ENCODE results near the gene PDXP. TPM values are rescaled to one million over a fixed set of nuclear protein-coding genes. Genes with fewer than 3 reads are reported as not detected.

The PDXP gene
- total and polyA plus RNA-seq, 2 of the 13 experiments (the other 11 are each of a cell fraction or from before 2014, with no cell fraction given) = 58.2 to 70.6 TPM

DNA sequence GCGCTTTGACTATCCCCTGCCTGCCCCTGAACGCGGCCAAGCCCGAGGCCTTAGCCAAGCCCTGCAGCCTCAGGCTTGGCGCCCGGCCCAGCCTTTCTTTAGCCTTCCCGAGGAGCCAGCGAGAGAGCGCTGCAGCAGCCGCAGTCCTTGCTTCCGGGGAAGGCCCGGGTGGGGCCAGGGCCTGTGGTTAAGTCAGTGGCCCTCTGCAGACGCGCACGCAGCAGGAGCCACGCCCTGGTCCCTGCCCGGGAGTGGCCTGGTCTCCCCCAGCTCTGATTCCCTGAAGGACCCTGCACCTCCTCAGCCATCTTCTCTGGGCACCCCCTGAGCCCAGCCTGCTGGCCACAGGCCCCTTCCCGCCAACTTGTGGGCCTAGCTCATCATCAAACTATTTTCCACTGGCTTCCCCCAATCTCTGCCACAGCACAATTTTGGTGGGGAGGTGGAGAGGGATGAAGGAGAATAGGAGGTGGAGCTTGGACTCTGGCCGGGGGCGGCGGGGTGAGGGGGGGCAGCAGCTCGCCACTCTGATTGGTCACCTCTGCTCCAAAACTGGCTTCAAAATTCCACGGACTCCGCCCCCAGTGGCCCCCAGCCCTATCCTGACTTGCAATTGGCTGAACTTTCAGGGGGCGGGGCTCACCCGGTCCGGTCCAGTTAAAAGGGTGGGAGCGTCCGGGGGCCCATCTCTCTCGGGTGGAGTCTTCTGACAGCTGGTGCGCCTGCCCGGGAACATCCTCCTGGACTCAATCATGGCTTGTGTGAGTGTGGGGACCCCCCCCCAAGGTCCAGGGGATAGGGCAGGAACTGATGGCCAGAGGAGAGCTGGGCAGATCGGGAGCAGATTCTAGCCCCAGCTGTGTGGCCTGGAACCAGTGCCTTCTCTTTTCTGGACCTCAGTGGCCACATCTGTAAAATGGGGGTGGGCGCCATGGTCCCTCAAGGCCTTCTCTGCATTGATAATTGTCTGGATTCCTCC lies 16.7 kb downstream of the PDXP start, which contains the start of gene LGALS1 (continued):
- TF ChIP-seq TBL1XR1 (IDR thresholded peaks at IDR 0.05; ENCODE audit: borderline replicate concordance, low read length, partially characterized antibody) (no peak), MXD4 (CRISPR knock-in tag; IDR thresholded peaks at IDR 0.05) (no peak), MAFG (CRISPR knock-in tag; IDR thresholded peaks at IDR 0.05) (no peak), KDM3A (CRISPR knock-in tag; IDR thresholded peaks at IDR 0.05; ENCODE audit: low read depth) (no peak), HIVEP1 (CRISPR knock-in tag; IDR thresholded peaks at IDR 0.05) (no peak), ZNF430 (CRISPR knock-in tag; IDR thresholded peaks at IDR 0.05) (no peak), ZNF225 (CRISPR knock-in tag; IDR thresholded peaks at IDR 0.05) (no peak), TGIF2 (CRISPR knock-in tag; IDR thresholded peaks at IDR 0.05) (no peak), JARID2 (CRISPR knock-in tag; IDR thresholded peaks at IDR 0.05; ENCODE audit: insufficient replicate concordance) (no peak), RFXANK (CRISPR knock-in tag; IDR thresholded peaks at IDR 0.05) (0 out of 2 replicates have a peak, but pooled peaks have one; percentile 37), ASH2L (IDR thresholded peaks at IDR 0.05; ENCODE audit: insufficient read length, low read depth, low read length) (peak; percentile 33), MAFK (conservative IDR thresholded peaks at IDR 0.05 in 1 of 2, IDR thresholded peaks at IDR 0.05 in 1 of 2; ENCODE audit: low read length in 2 of 2) (no peak), MAFF (IDR thresholded peaks at IDR 0.05; ENCODE audit: low read depth, low read length) (no peak), ADNP (CRISPR knock-in tag; IDR thresholded peaks at IDR 0.05) (peak; percentile 32; the same call in 1 of the 2 replicates), ZBTB20 (CRISPR knock-in tag; IDR thresholded peaks at IDR 0.05; ENCODE audit: borderline replicate concordance, low read depth) (no peak), NFRKB (IDR thresholded peaks at IDR 0.05) (no peak), HHEX (CRISPR knock-in tag; IDR thresholded peaks at IDR 0.05) (no peak), MTA1 (CRISPR knock-in tag; IDR thresholded peaks at IDR 0.05; ENCODE audit: borderline replicate concordance) (no peak), SNRNP70 (IDR thresholded peaks at IDR 0.05; ENCODE audit: low read depth, low read length) (no peak)
- TF ChIP-seq, protein P1, sequence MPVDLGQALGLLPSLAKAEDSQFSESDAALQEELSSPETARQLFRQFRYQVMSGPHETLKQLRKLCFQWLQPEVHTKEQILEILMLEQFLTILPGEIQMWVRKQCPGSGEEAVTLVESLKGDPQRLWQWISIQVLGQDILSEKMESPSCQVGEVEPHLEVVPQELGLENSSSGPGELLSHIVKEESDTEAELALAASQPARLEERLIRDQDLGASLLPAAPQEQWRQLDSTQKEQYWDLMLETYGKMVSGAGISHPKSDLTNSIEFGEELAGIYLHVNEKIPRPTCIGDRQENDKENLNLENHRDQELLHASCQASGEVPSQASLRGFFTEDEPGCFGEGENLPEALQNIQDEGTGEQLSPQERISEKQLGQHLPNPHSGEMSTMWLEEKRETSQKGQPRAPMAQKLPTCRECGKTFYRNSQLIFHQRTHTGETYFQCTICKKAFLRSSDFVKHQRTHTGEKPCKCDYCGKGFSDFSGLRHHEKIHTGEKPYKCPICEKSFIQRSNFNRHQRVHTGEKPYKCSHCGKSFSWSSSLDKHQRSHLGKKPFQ (CRISPR knock-in tag; IDR thresholded peaks at IDR 0.05; ENCODE audit: insufficient replicate concordance) = no peak
- TF ChIP-seq, protein P2, sequence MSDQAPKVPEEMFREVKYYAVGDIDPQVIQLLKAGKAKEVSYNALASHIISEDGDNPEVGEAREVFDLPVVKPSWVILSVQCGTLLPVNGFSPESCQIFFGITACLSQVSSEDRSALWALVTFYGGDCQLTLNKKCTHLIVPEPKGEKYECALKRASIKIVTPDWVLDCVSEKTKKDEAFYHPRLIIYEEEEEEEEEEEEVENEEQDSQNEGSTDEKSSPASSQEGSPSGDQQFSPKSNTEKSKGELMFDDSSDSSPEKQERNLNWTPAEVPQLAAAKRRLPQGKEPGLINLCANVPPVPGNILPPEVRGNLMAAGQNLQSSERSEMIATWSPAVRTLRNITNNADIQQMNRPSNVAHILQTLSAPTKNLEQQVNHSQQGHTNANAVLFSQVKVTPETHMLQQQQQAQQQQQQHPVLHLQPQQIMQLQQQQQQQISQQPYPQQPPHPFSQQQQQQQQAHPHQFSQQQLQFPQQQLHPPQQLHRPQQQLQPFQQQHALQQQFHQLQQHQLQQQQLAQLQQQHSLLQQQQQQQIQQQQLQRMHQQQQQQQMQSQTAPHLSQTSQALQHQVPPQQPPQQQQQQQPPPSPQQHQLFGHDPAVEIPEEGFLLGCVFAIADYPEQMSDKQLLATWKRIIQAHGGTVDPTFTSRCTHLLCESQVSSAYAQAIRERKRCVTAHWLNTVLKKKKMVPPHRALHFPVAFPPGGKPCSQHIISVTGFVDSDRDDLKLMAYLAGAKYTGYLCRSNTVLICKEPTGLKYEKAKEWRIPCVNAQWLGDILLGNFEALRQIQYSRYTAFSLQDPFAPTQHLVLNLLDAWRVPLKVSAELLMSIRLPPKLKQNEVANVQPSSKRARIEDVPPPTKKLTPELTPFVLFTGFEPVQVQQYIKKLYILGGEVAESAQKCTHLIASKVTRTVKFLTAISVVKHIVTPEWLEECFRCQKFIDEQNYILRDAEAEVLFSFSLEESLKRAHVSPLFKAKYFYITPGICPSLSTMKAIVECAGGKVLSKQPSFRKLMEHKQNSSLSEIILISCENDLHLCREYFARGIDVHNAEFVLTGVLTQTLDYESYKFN (CRISPR knock-in tag; conservative IDR thresholded peaks at IDR 0.05) = peak; percentile 46; the same call in 1 of the 2 replicates
- TF ChIP-seq, protein P3, sequence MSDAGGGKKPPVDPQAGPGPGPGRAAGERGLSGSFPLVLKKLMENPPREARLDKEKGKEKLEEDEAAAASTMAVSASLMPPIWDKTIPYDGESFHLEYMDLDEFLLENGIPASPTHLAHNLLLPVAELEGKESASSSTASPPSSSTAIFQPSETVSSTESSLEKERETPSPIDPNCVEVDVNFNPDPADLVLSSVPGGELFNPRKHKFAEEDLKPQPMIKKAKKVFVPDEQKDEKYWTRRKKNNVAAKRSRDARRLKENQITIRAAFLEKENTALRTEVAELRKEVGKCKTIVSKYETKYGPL (CRISPR knock-in tag; IDR thresholded peaks at IDR 0.05) = no peak

Measured in HepG2 (cell line).